ENCODE data around the gene ZNF787. TPM values are rescaled to one million over a fixed set of nuclear protein-coding genes. Genes with fewer than 3 reads are reported as not detected.

The ZNF787 gene
- polyA plus RNA-seq, 1 donor: 27.9 TPM

DNA sequence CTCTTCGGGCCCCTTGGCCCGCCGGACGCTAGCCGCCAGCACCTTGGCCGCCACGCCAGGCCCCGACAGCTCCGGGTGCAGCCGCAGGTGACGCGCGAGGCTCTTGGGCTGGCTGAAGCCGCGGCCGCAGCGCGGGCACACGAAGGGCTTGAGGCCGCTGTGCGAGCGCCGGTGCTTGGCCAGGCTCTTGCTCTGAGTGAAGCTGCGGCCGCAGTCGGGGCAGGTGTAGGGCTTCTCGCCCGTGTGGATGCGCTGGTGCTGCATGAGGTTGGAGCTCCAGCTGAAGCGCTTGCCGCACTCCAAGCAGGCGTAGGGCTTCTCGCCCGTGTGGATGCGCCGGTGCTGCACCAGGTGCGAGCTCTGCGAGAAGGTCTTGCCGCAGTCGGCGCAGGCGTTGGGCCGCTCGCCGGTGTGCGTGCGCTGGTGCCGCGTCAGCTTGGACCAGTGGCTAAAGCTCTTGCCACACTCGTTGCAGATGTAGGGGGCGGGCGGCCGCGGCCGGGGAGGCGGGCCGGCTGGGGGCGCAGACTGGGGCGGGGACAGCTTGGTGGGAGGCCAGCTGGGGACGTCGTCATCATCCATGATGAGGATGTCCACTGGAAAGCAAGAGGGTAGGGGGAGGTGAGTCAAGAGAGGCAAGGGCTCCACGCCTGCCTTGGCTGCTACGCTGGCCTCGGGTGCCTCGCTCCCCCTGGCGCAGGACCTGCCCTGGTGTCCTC is 32.4 kb downstream of the ZNF787 start:
- no peak for DNase-seq (ENCODE audit: low read depth)

DNA sequence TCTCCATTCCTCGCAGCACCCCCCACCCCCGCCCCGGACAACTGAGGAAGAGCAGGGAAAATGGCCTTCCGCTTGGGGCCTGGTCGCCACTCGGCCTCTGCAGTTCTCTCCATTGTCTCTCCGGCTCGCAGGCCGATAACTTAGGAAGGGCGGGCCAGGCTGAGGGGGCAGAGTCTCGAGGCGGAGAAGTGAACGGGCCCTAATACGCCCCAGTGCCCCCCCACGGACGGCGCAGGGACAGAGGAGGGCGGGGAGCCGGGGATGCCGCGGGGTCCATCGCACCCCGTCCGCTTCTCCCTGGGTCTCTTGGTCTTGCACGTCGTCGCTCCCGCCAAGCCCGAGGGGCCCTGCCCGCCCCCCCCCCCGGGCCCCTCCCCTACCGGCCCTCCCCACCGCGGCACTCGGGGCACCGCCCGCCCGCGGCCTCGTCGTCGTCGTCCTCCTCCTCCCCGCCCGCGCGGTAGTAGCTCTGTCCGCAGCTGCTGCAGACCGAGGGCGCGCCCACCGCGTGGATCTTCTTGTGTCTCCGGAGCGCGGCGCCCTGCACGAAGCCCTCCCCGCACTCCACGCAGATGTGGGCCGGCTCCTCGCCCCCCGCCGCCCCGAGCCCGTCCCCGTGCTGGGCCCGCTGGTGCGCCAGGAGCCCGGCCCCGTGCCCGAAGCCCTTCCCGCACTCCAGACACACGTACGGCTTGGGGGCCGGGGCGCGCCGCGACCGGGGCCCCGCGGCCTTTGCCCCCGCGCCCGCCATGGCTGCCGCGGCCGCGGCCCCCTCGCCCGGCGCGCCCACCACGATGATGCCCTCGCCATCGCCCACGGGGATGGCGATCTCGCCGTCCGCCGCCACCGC is 33.2 kb downstream of the ZNF787 start:
- no peak for DNase-seq (ENCODE audit: low read depth)

DNA sequence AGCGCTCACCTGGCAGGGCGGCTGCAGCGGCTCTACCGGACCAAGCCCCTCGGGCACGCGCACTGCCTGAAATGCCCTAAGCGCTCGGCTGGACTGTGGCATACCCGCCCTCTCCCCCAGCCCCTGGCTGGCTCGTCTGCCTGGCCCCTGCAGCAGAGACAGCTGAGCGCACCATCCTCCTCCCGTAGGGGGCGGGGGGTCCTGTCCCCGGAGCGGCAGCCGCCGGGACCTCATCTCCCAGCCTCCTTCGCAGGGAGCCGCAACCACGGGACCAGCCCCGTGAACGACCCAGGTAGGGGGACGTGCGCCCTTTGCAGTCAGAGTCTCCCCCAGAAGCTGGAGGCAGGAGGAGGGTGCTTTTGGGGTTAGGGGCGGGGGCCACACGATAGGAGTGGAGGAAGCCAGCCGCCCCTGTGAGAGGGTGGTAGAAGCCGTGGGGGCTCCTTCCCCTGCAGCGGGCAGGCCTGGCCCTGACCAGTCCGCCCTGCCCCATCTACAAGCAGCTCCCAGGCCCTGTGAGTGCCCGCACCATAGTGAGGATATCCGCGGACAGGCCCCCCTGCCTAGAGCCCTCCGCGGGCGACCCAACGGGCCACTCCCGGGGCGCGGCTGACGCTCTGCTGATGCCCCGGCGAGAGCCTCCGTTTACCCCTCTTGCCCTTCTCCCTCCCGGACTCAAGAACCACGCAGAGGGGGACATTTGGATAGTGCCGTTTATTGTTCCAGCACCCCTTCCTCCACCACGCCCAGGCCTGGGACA is 34.2 kb downstream of the ZNF787 start:
- DNase-seq (ENCODE audit: low read depth): no peak

DNA sequence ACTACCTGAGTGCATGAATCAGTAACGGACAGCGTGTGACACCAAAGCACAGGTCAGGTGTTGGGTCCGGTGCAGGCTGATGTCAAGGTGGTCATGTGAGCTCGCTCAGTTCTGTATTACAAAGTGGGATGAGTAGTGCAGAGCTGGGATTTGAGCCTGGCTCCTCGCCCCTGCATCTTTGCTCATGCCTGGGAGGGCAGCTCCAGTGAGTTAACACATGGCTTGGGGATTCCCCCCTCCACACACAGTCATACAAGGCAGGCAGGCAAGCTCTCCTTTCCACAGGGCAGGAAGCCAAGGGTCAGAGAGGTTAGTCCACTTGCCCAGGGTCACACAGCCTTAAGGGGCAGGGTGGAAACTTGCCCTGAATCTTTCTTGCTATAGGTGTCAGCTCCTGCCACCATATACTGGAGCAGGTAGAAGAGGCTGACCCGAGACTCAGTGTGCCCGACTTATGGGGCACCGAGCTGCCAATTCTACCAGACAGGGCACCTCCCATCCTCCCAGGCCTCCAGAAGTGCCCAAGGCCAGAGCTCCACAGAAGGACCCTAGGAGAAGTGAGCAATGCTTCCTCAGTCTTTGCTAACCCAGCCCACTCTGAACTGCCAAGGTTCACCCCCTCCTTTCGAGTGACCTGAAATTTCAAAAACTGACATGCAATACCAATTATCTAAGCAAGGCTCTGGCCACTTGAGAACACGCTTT is 35.4 kb downstream of the ZNF787 start:
- DNase-seq (ENCODE audit: low read depth): no peak

DNA sequence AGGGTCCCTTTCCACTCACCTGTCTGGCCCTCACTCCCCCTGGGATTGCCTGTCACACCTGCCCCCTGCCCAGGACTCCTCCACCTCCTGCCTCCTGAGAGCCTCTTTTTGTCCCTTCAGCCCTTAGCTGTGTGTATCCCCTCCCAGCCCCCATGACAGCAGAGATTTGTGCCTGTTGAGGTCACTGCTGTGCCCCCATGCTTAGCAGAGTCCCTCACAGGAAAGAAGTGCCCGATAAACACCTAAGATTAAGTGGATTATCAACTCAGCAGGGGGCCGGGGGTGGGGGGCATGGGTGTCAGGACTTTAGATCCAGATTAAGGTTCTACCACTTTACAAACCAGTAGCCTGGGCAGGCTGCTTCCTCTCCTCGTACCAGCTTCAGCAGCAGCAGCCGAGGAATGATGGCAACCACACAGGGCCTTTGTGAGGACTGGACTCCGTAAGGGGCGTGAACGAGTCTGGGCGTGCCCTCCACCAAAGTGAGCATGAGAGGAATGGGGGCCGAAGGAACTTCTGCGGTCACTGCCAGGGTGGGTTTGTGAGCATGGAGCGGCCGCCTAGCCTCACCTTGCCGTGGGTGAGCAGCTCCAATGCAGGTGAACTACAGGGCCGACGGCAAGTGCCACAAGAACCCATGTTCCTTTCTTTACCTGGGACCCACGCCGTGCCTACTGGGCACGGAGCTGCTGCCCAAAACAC is 36.1 kb downstream of the ZNF787 start:
- no peak for DNase-seq (ENCODE audit: low read depth)

DNA sequence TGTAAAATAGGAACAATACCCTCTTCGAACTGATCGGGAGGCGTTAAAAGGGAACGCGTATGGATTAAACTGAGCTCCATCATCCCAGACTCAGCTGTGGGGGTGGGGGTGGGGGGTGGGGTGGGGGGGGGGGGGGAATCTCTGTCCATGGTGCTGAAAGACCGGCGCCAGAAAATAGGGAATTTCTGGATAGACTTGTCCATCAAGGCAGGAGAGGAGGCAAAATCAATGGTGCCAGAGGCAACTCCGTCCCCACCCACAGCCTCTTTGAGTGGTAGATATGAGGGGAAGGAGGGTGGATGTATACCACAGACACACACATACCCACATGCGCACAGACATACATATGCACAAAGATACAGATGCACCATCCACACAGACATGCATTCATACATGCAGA is 37.4 kb downstream of the ZNF787 start:
- DNase-seq (ENCODE audit: low read depth): no peak

DNA sequence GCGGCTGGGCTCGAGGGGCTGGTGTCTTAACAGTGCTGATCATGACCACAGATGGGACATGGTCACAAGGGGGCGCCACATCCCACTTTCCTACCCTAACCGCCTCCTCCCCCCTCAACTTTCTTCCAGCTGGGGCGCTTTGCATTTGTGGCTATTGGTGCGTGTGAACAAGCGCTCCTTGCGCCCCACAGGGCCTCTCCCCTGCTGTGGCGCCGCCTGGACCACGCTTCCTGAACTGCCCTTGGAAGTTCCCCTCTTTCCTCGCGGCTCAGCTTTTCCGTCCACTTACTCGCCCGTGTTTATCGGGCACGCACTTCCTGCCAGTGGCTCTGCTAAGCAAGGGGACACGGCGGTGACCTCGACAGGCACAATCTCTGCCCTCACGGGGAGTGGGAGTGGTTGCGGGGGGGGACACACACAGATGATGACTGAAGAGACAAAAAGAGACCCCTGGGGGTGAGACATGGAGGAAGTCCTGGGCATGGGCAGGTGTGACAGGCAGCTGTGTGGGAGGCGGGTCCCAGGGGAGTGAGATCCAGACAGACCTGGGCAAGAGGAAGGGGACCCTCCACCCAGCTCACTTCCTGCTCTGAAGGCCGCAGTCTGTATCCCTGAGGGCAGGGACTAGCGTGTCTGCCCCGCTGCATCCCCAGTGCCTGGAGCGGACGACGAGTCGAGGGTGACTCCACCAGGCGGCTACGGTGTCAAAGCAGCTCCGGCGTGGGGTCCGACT is 40.3 kb downstream of the ZNF787 start:
- peak; percentile 14 for DNase-seq (ENCODE audit: low read depth)

DNA sequence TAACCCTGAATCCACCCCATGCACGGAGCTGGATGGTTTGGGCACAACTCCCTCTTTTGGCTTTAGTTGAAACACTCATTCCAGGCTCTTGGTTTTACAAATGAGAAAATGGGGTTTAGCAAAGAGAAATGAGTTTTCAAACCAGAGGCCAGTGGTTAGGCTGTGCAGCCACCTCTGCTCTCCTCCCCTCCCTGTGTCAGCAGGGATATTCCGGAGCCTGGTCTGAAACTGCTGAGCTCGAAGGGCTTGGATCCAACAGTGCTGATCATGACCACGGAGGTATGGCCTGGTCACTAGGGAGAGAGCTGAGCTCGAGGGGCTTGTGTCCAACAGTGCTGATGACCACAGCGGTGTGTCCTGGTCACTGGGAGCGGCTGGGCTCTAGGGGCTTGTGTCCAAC is 41.5 kb downstream of the ZNF787 start:
- DNase-seq (ENCODE audit: low read depth): no peak

DNA sequence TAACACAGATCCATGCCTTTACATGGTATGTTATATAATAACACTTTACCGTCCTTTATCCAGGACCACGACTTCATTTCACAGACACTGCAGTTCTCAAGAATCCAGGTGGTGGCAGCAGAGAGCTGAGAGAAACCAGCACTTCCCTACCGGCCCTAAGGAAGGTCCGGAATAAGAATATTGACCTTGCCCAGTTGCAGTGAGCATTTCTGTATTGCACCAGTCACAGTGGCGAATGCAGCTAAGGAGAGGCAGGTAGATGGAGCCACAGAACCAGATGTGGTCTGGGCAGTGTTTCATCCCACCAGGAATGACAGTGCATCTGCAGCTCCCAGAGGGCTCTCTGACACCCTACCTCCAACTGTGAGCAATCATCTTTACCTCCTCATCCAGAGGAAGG is 44.6 kb downstream of the ZNF787 start:
- DNase-seq (ENCODE audit: low read depth): peak; percentile 22

DNA sequence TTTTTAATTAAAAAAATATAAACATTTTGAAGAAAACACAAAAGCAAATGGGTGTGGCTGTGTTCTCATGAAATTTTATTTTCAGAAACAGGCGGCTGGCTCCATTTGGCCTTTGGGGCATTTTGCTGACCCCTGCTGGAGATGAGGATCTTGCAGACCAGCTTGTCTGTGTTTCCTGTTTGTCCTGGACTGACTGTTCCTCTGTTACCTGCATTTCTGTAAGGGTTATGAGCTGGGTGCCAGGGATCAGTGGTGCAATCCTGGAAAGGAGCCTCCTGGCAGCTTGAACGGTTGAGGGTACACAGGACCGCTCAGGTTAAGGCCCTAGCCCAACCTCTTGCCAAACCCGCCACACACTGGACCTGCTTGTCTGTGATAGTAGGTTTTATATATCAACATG is 49.9 kb downstream of the ZNF787 start:
- DNase-seq (ENCODE audit: low read depth): no peak

DNA sequence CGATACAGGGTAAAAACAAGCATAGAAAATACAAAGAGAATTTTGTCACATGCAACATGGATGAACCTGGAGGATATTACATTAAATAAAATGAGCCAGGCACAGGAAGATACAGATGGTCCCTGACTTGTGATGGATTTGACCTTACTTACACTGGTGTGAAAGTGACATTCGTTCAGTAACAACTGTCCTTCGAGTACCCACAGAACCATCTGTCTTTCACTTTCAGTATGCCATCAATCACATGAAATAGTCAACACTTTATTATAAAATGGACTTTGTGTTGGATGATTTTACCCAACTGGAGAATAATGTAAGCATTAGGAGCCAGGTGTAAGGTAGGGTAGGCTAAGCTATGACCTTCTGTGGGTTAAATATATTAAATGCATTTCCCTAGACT is 51.5 kb downstream of the ZNF787 start:
- no peak for DNase-seq (ENCODE audit: low read depth)

DNA sequence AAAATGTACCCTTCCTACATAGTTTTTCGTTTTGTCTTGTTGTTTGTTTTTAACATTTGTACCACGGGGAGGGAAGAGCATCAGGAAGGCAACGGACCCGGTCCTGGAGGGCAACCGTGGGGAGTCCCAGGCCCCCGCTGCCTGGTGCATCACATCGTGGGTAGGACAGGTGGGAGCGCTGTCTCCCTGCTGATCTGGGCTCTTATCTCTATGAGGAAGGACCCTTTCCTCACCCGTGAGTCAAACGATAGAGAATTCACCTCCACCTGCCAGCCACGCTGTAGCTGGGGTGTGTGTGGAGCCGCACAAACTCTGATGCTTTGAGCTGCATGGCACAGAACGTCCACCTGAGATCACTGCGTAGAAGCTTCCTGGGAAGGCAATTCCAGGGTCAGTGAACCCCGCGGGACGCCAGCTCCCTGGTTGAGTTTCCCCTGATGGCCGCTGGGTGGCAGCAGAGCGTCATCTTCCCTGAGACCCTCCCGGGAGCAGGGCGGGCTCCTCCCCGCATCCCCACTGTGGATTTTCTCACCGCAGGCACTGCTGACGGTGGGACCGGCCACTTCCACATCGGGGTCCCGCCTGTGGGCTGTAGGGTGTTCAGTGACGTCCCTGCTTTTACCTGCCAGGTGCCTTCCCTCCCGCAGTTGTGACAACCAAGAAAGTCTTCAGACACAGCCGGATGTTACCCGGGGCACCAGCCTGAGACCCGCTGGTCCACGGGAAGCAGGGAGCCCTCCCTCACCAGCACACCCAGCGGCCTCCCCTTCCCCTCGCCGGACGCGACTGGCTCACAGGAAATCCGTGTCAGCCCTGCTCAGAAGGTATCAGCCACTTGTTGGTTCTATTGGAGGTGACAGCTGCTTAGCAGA is 54.7 kb downstream of the ZNF787 start:
- peak; percentile 13 for DNase-seq (ENCODE audit: low read depth)

DNA sequence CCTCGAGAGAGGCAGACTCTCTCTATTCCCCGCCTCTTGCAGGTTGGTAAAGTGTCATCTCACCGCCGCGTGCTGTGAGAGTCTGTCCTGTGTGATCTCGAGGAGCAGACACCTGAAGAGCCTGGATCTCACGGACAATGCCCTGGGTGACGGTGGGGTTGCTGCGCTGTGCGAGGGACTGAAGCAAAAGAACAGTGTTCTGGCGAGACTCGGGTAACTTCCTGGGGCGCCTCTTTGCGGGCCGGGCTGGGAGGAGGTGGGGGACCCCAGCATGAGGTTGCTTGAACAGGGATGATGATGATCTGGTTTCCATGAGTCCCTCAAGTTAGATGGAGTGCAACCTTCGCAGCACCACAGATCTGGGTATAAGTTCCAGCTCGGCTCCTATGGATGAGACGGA is 67.5 kb downstream of the ZNF787 start:
- DNase-seq (ENCODE audit: low read depth): no peak

Other genes with a start within 250 kb of the ZNF787 start
- gene NLRP13, start 189.0 kb downstream of the ZNF787 start, polyA plus RNA-seq (ENCODE audit: insufficient read length): not detected
- gene NLRP8, start 173.5 kb downstream of the ZNF787 start, polyA plus RNA-seq (ENCODE audit: insufficient read length): not detected
- gene NLRP5, start 134.5 kb downstream of the ZNF787 start, polyA plus RNA-seq (ENCODE audit: insufficient read length): not detected
- 18.6 TPM for gene ZNF444, start 20.0 kb upstream of the ZNF787 start, polyA plus RNA-seq (ENCODE audit: insufficient read length)
- not detected for gene GALP, start 54.7 kb upstream of the ZNF787 start, polyA plus RNA-seq (ENCODE audit: insufficient read length)
- not detected for gene ZSCAN5B, start 76.5 kb upstream of the ZNF787 start, polyA plus RNA-seq (ENCODE audit: insufficient read length)
- gene ZSCAN5C, start 81.0 kb upstream of the ZNF787 start, polyA plus RNA-seq (ENCODE audit: insufficient read length): not detected
- gene EDDM13, start 151.5 kb upstream of the ZNF787 start, polyA plus RNA-seq (ENCODE audit: insufficient read length): 1.8 TPM
- gene ZSCAN5A, start 193.5 kb upstream of the ZNF787 start, polyA plus RNA-seq (ENCODE audit: insufficient read length): 6.0 TPM